ENCODE results near the gene CLCN5. TPM values are rescaled to one million over a fixed set of nuclear protein-coding genes. Genes with fewer than 3 reads are reported as not detected.

The CLCN5 gene
- total and polyA plus RNA-seq, 2 experiments from 2014 or later: 11.0 to 50.6 TPM

- Histone ChIP-seq H3K9me3 (ENCODE audit: low read depth) (no peaks in the 10 kb centered on the region), H3K27ac (no peak overlapping the region), H3K27me3 (no peaks in the 10 kb centered on the region), H4K20me1 (ENCODE audit: insufficient read depth, poor library complexity, severe bottlenecking) (no peaks in the 10 kb centered on the region), H3K79me2 (no peaks in the 10 kb centered on the region), H3K36me3 (replicated peaks; ENCODE audit: insufficient read depth, low read depth) (no peaks in the 10 kb centered on the region), H3K4me3 (no peak overlapping the region), H2AFZ (no peak overlapping the region), H3K4me2 (no peak overlapping the region), H3K4me1 (ENCODE audit: insufficient read depth) (no peaks in the 10 kb centered on the region), H3K9me2 (replicated peaks; ENCODE audit: insufficient read depth) (no peaks in the 10 kb centered on the region)
- WGBS (ENCODE audit: low lambda C conversion rate, missing lambda C conversion rate): 82% methylated on average over 3 of the region's 3 CpGs
- no peak for DNase-seq (ENCODE audit: low spot score)
- TF ChIP-seq CTCF (IDR thresholded peaks at IDR 0.05; ENCODE audit: poor library complexity) (no peak), EZH2phosphoT487 (IDR thresholded peaks at IDR 0.05; ENCODE audit: low read depth, severe bottlenecking, unreplicated experiment) (no peak), EZH2 (IDR thresholded peaks at IDR 0.05; ENCODE audit: borderline replicate concordance) (no peak)
Measured at GRCh38 chrX:49934148-49934547, 11.8 kb downstream of the CLCN5 start.

- Histone ChIP-seq H3K9me3 (ENCODE audit: low read depth) (no peaks in the 10 kb centered on the region), H3K4me1 (ENCODE audit: insufficient read depth) (no peaks in the 10 kb centered on the region), H3K79me2 (no peaks in the 10 kb centered on the region), H3K9me2 (replicated peaks; ENCODE audit: insufficient read depth) (no peaks in the 10 kb centered on the region), H3K4me2 (no peak overlapping the region), H3K27me3 (no peaks in the 10 kb centered on the region), H2AFZ (no peak overlapping the region), H3K27ac (no peak overlapping the region), H3K36me3 (replicated peaks; ENCODE audit: insufficient read depth, low read depth) (no peaks in the 10 kb centered on the region), H4K20me1 (ENCODE audit: insufficient read depth, poor library complexity, severe bottlenecking) (no peaks in the 10 kb centered on the region), H3K4me3 (no peak overlapping the region)
- WGBS (ENCODE audit: low lambda C conversion rate, missing lambda C conversion rate): 80% methylated on average over 3 of the region's 3 CpGs
- no peak for TF ChIP-seq CTCF (IDR thresholded peaks at IDR 0.05; ENCODE audit: poor library complexity)
- TF ChIP-seq EZH2 (IDR thresholded peaks at IDR 0.05; ENCODE audit: borderline replicate concordance): no peak
- no peak for TF ChIP-seq EZH2phosphoT487 (IDR thresholded peaks at IDR 0.05; ENCODE audit: low read depth, severe bottlenecking, unreplicated experiment)
- no peak for DNase-seq (ENCODE audit: low spot score)
Measured at GRCh38 chrX:49934729-49935128, 12.3 kb downstream of the CLCN5 start.

- Histone ChIP-seq H3K36me3 (replicated peaks; ENCODE audit: insufficient read depth, low read depth) (no peaks in the 10 kb centered on the region), H3K27me3 (no peaks in the 10 kb centered on the region), H4K20me1 (ENCODE audit: insufficient read depth, poor library complexity, severe bottlenecking) (no peaks in the 10 kb centered on the region), H2AFZ (no peak overlapping the region), H3K4me2 (no peak overlapping the region), H3K9me3 (ENCODE audit: low read depth) (no peaks in the 10 kb centered on the region), H3K4me1 (ENCODE audit: insufficient read depth) (no peaks in the 10 kb centered on the region), H3K9me2 (replicated peaks; ENCODE audit: insufficient read depth) (no peaks in the 10 kb centered on the region), H3K4me3 (no peak overlapping the region), H3K79me2 (no peaks in the 10 kb centered on the region), H3K27ac (no peak overlapping the region)
- TF ChIP-seq CTCF (IDR thresholded peaks at IDR 0.05; ENCODE audit: poor library complexity) (no peak), EZH2 (IDR thresholded peaks at IDR 0.05; ENCODE audit: borderline replicate concordance) (no peak)
- DNase-seq (ENCODE audit: low spot score): no peak
- 70% methylated on average over 2 of the region's 2 CpGs for WGBS (ENCODE audit: low lambda C conversion rate, missing lambda C conversion rate)
Measured at GRCh38 chrX:49947781-49948180, 25.4 kb downstream of the CLCN5 start.

- Histone ChIP-seq H3K79me2 (no peaks in the 10 kb centered on the region), H3K4me3 (no peak overlapping the region), H3K36me3 (replicated peaks; ENCODE audit: insufficient read depth, low read depth) (no peaks in the 10 kb centered on the region), H4K20me1 (ENCODE audit: insufficient read depth, poor library complexity, severe bottlenecking) (no peaks in the 10 kb centered on the region), H3K4me1 (ENCODE audit: insufficient read depth) (no peaks in the 10 kb centered on the region), H3K9me3 (ENCODE audit: low read depth) (no peaks in the 10 kb centered on the region), H3K9me2 (replicated peaks; ENCODE audit: insufficient read depth) (no peaks in the 10 kb centered on the region), H3K4me2 (no peak overlapping the region), H3K27me3 (no peaks in the 10 kb centered on the region), H2AFZ (no peak overlapping the region), H3K27ac (no peak overlapping the region)
- WGBS (ENCODE audit: low lambda C conversion rate, missing lambda C conversion rate): 55% methylated on average over 1 of the region's 1 CpG
- TF ChIP-seq EZH2phosphoT487 (IDR thresholded peaks at IDR 0.05; ENCODE audit: low read depth, severe bottlenecking, unreplicated experiment): no peak
- no peak for DNase-seq (ENCODE audit: low spot score)
Measured at GRCh38 chrX:49949961-49950360, 27.6 kb downstream of the CLCN5 start.
